ENCODE measurements around the gene C20orf144. TPM values are rescaled to one million over a fixed set of nuclear protein-coding genes. Genes with fewer than 3 reads are reported as not detected.

The C20orf144 gene
- total RNA-seq, 4 donors from 2014 or later, result not detected

DNA sequence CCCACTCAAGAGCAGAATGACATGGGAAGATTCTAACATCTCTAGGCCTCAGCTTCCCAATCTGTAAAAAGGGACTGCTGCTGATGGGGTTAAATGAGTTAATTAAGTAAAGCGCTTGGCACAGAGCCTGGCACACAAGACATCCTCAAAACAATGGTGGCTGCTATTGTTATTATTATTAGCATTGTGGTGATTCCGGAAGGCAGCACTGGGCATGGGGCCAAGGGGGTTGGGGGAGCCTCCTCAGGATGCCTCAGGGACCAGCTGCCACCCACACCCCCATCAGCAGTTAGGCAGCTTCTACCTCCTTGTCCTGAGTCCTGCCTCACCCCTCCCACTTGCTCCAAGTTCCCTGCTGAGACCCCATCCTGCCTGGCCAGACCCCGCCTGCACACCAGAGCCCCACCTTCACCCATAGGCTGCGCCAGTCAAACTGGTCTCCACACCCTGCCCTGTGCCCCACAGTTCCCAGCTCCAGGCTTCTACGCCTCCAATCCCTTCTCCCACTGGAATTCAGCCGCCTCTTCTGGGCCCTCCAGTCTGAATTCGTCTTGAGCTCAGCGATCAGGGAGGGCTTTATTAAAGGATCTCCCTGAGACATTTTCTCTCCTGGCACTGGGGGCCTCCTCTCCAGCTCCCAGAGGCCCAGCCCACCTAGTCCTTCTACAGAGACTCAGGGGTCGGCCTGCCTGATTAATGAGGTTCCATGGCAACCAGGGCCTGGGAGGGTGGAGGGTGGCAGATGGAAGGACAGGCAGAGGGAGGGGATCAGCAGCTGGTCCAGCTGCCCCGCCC lies 22.6 kb downstream of the C20orf144 start:
- no peaks in the 10 kb centered on the region for H3K36me3 ChIP-seq
- H3K27me3 ChIP-seq, result no peaks in the 10 kb centered on the region
- WGBS, 2 donors (ENCODE audit: low coverage in 1 of 2), result 20 to 29% methylated on average over 4 to 9 of the region's 10 CpGs
- H3K9me3 ChIP-seq, result no peaks in the 10 kb centered on the region
- intact Hi-C loops (cut with DNase I; ENCODE audit: low total_unique reads) (no loop called here), in situ Hi-C loops (cut with MboI; ENCODE audit: low pct_ligation_motif_present in 1 of 4, low pct_unique_long_range_greater_than_20kb in 1 of 4, low sequenced_read_pairs in 3 of 4) (no loop called here)
- TF ChIP-seq CTCF (IDR thresholded peaks at IDR 0.05), result no peak
- peaks cover 9 to 20% (median 16%) of the 10 kb centered on the region in 4 donors for H3K4me1 ChIP-seq
- DNase-seq, result no peak
- peak overlapping the region in 1 of 4 donors; percentile 54 for H3K4me3 ChIP-seq
- H3K27ac ChIP-seq, result peak overlapping the region; percentile 39 to 73 (median 66)

- in situ Hi-C loops (cut with MboI; ENCODE audit: low pct_ligation_motif_present in 1 of 4, low pct_unique_long_range_greater_than_20kb in 1 of 4, low sequenced_read_pairs in 3 of 4), result no loop called here
- Histone ChIP-seq H3K36me3 (no peaks in the 10 kb centered on the region), H3K9me3 (no peaks in the 10 kb centered on the region), H3K27me3 (no peaks in the 10 kb centered on the region), H3K27ac (peak overlapping the region; percentile 39 to 73 (median 66)), H3K4me3 (peak overlapping the region in 3 of 4 donors; percentile 46 to 54 (median 51)), H3K4me1 (peaks cover 9 to 20% (median 16%) of the 10 kb centered on the region in 4 donors)
- intact Hi-C loops (cut with DNase I; ENCODE audit: low total_unique reads), result no loop called here
- DNase-seq, result peak; percentile 72
- no peak for TF ChIP-seq POLR2AphosphoS5 (IDR thresholded peaks at IDR 0.05)
- TF ChIP-seq POLR2A (IDR thresholded peaks at IDR 0.05), result no peak
- TF ChIP-seq EP300 (IDR thresholded peaks at IDR 0.05; ENCODE audit: low read depth), result no peak
- no peak for TF ChIP-seq CTCF (IDR thresholded peaks at IDR 0.05)
- WGBS, 2 donors (ENCODE audit: low coverage in 1 of 2), result 0% methylated on average over 36 of the region's 53 CpGs; no CpG with 5 or more reads in 1 of the 2 donors
Observed at GRCh38 chr20:33685328-33686099, 23.4 kb downstream of the C20orf144 start.

- Histone ChIP-seq H3K4me1 (peaks cover 9 to 20% (median 16%) of the 10 kb centered on the region in 4 donors), H3K36me3 (no peaks in the 10 kb centered on the region), H3K27me3 (no peaks in the 10 kb centered on the region), H3K9me3 (no peaks in the 10 kb centered on the region), H3K27ac (peak within 1 kb of the TSS; percentile 54 to 73 (median 66)), H3K4me3 (peak within 1 kb of the TSS in 3 of 4 donors; percentile 46 to 54 (median 51))
- in situ Hi-C loops (cut with MboI; ENCODE audit: low pct_ligation_motif_present in 1 of 4, low pct_unique_long_range_greater_than_20kb in 1 of 4, low sequenced_read_pairs in 3 of 4), result no loop called here
- DNase-seq, result peak; percentile 97
- TF ChIP-seq EP300 (IDR thresholded peaks at IDR 0.05; ENCODE audit: low read depth) (no peak), POLR2AphosphoS5 (IDR thresholded peaks at IDR 0.05) (peak in 2 of 3 donors; percentile 40 to 42), POLR2A (IDR thresholded peaks at IDR 0.05) (no peak), CTCF (IDR thresholded peaks at IDR 0.05) (peak in 4 of 5 experiments; percentile 36 to 56 (median 44))
- 2 to 50% methylated on average over 1 to 62 of the region's 101 CpGs for WGBS, 2 donors (ENCODE audit: low coverage in 1 of 2)
- intact Hi-C loops (cut with DNase I; ENCODE audit: low total_unique reads), result no loop called here
Observed at GRCh38 chr20:33686100-33686983, 24.2 kb downstream of the C20orf144 start, which contains the start of gene E2F1. TSS of gene E2F1 (minus strand) at chr20:33686385. CDS start at chr20:33686264, 121 bp downstream.

All from transverse colon (tissue), 4 donors.